ENCODE measurements around the gene FNIP2.

Gene FNIP2

GRCh38 chr4:158767451-158767850 lies 1.4 kb upstream of the FNIP2 start:
- Histone ChIP-seq H3K9ac (no peak overlapping the region), H3K4me1 (ENCODE audit: low read depth, poor library complexity, severe bottlenecking) (peaks cover 21% of the 10 kb centered on the region), H4K20me1 (ENCODE audit: insufficient read depth) (no peaks in the 10 kb centered on the region), H3K27ac (no peak overlapping the region), H3K79me2 (ENCODE audit: insufficient read depth, low read depth) (peaks cover 22% of the 10 kb centered on the region; the same call in 1 of the 2 replicates), H3K36me3 (ENCODE audit: insufficient read depth) (no peaks in the 10 kb centered on the region), H3K4me2 (no peak overlapping the region; the same call in 1 of the 2 replicates), H2AFZ (ENCODE audit: low read depth) (no peak overlapping the region), H3K27me3 (ENCODE audit: insufficient read depth, low read depth) (no peaks in the 10 kb centered on the region; the same call in 1 of the 2 replicates), H3K4me3 (IDR thresholded peaks at IDR 0.05; ENCODE audit: insufficient read depth, low read depth, low read length) (no peak overlapping the region)
- no peak for TF ChIP-seq CTCF (conservative IDR thresholded peaks at IDR 0.05; ENCODE audit: low read depth, low read length)

- Histone ChIP-seq H3K4me2 (peak overlapping the region; percentile 97), H3K36me3 (ENCODE audit: insufficient read depth) (no peaks in the 10 kb centered on the region), H3K9ac (peak overlapping the region; percentile 55; the same call in 1 of the 2 replicates), H3K79me2 (ENCODE audit: insufficient read depth, low read depth) (peaks cover 36% of the 10 kb centered on the region; the same call in 1 of the 2 replicates), H4K20me1 (ENCODE audit: insufficient read depth) (no peaks in the 10 kb centered on the region), H3K4me3 (IDR thresholded peaks at IDR 0.05; ENCODE audit: insufficient read depth, low read depth, low read length) (no peak overlapping the region), H3K27me3 (ENCODE audit: insufficient read depth, low read depth) (no peaks in the 10 kb centered on the region; the same call in 1 of the 2 replicates), H3K4me1 (ENCODE audit: low read depth, poor library complexity, severe bottlenecking) (peaks cover 21% of the 10 kb centered on the region), H2AFZ (ENCODE audit: low read depth) (peak overlapping the region; percentile 94), H3K27ac (no peak overlapping the region; the same call in 1 of the 2 replicates)
- no peak for TF ChIP-seq CTCF (conservative IDR thresholded peaks at IDR 0.05; ENCODE audit: low read depth, low read length)
Measured at GRCh38 chr4:158769175-158769921, 522 bp downstream of the FNIP2 start.

- Histone ChIP-seq H3K27ac (no peak overlapping the region), H3K4me2 (peak overlapping the region; percentile 97; the same call in 1 of the 2 replicates), H3K4me1 (ENCODE audit: low read depth, poor library complexity, severe bottlenecking) (peaks cover 21% of the 10 kb centered on the region), H3K79me2 (ENCODE audit: insufficient read depth, low read depth) (peaks cover 49% of the 10 kb centered on the region; the same call in 1 of the 2 replicates), H3K36me3 (ENCODE audit: insufficient read depth) (no peaks in the 10 kb centered on the region), H4K20me1 (ENCODE audit: insufficient read depth) (no peaks in the 10 kb centered on the region), H3K4me3 (IDR thresholded peaks at IDR 0.05; ENCODE audit: insufficient read depth, low read depth, low read length) (no peak overlapping the region), H3K9ac (no peak overlapping the region), H3K27me3 (ENCODE audit: insufficient read depth, low read depth) (no peaks in the 10 kb centered on the region), H2AFZ (ENCODE audit: low read depth) (no peak overlapping the region)
- TF ChIP-seq CTCF (conservative IDR thresholded peaks at IDR 0.05; ENCODE audit: low read depth, low read length): no peak
Measured at GRCh38 chr4:158770671-158771070, 1.8 kb downstream of the FNIP2 start.

GRCh38 chr4:158771776-158772175 lies 3.0 kb downstream of the FNIP2 start:
- H3K4me2 ChIP-seq: no peak overlapping the region
- H3K27me3 ChIP-seq (ENCODE audit: insufficient read depth, low read depth): no peaks in the 10 kb centered on the region
- H4K20me1 ChIP-seq (ENCODE audit: insufficient read depth): no peaks in the 10 kb centered on the region
- peaks cover 60% of the 10 kb centered on the region; the same call in 1 of the 2 replicates for H3K79me2 ChIP-seq (ENCODE audit: insufficient read depth, low read depth)
- no peak for TF ChIP-seq CTCF (conservative IDR thresholded peaks at IDR 0.05; ENCODE audit: low read depth, low read length)
- no peak overlapping the region for H2AFZ ChIP-seq (ENCODE audit: low read depth)
- no peak overlapping the region for H3K27ac ChIP-seq
- H3K9ac ChIP-seq: no peak overlapping the region
- no peaks in the 10 kb centered on the region for H3K36me3 ChIP-seq (ENCODE audit: insufficient read depth)
- peaks cover 25% of the 10 kb centered on the region for H3K4me1 ChIP-seq (ENCODE audit: low read depth, poor library complexity, severe bottlenecking)
- no peak overlapping the region for H3K4me3 ChIP-seq (IDR thresholded peaks at IDR 0.05; ENCODE audit: insufficient read depth, low read depth, low read length)

Data from KMS-11 (cell line).